ENCODE measurements around the gene SSBP4. TPM values are rescaled to one million over a fixed set of nuclear protein-coding genes. Genes with fewer than 3 reads are reported as not detected.

The SSBP4 gene
- total and polyA plus RNA-seq, 9 of the 15 experiments (the other 6 are each of a cell fraction or from before 2014, with no cell fraction given), result 1.1 to 189 (median 39.0) TPM

GRCh38 chr19:18388100-18388959 is 30.9 kb upstream of the SSBP4 start (continued):
- TF ChIP-seq FOXJ3 (CRISPR knock-in tag; IDR thresholded peaks at IDR 0.05) (no peak), SAP30 (IDR thresholded peaks at IDR 0.05; ENCODE audit: borderline replicate concordance, insufficient read depth, low read depth, low read length, poor library complexity, severe bottlenecking) (no peak), RBM39 (optimal IDR thresholded peaks at IDR 0.05; ENCODE audit: low read depth, low read length) (no peak), DDX20 (tag; IDR thresholded peaks at IDR 0.05; ENCODE audit: low read depth) (no peak), ZBTB34 (CRISPR knock-in tag; IDR thresholded peaks at IDR 0.05) (no peak), TCF3 (CRISPR knock-in tag; IDR thresholded peaks at IDR 0.05) (peak; percentile 36; the same call in 1 of the 2 replicates), ZNF212 (CRISPR knock-in tag; IDR thresholded peaks at IDR 0.05) (no peak), OTX1 (CRISPR knock-in tag; IDR thresholded peaks at IDR 0.05) (0 out of 2 replicates have a peak, but pooled peaks have one; percentile 6), MYNN (IDR thresholded peaks at IDR 0.05) (peak; percentile 81), MYNN (CRISPR knock-in tag; IDR thresholded peaks at IDR 0.05) (no peak), KLF16 (IDR thresholded peaks at IDR 0.05) (0 out of 2 replicates have a peak, but pooled peaks have one; percentile 58), TAF15 (IDR thresholded peaks at IDR 0.05; ENCODE audit: low read depth, low read length) (no peak), ZNF408 (CRISPR knock-in tag; IDR thresholded peaks at IDR 0.05; ENCODE audit: low read depth) (no peak), ZBTB49 (CRISPR knock-in tag; IDR thresholded peaks at IDR 0.05; ENCODE audit: borderline replicate concordance) (0 out of 2 replicates have a peak, but pooled peaks have one; percentile 20), ZMIZ1 (IDR thresholded peaks at IDR 0.05; ENCODE audit: low read depth in 2 of 2, low read length in 2 of 2) (peak in 1 of 2 experiments; percentile 43; a peak in 1 of 4 replicates), BMI1 (IDR thresholded peaks at IDR 0.05; ENCODE audit: low read length) (no peak), SMAD1 (IDR thresholded peaks at IDR 0.05; ENCODE audit: low read depth, low read length, partially characterized antibody) (peak; percentile 8), U2AF1 (optimal IDR thresholded peaks at IDR 0.05; ENCODE audit: low read depth, low read length) (peak; percentile 100), TCF7 (IDR thresholded peaks at IDR 0.05; ENCODE audit: borderline replicate concordance) (peak; percentile 25; the same call in 1 of the 2 replicates), RFX7 (CRISPR knock-in tag; IDR thresholded peaks at IDR 0.05) (no peak), SREBF2 (CRISPR knock-in tag; IDR thresholded peaks at IDR 0.05) (no peak), NCOA6 (IDR thresholded peaks at IDR 0.05) (no peak)

All from K562 (cell line).